HG03095 (cell line): Measurements from ENCODE around the gene RIMKLA.
A peak's percentile ranks its signal among the peaks of the same experiment; 100 is the strongest.

Experiments
- ATAC-seq: cut with Tn5 transposase; IDR thresholded peaks from one replicate; pipeline ENCODE4 v1.9.1; 2021; ENCODE audit warnings: moderate library complexity; ENCODE audit not compliant: unreplicated experiment

RIMKLA gene

GRCh38 chr1:42380586-42381279, at the start of gene RIMKLA:
Gene RIMKLA (plus strand): TSS chr1:42380792. CDS start chr1:42380935, 143 bp downstream.
- peak; percentile 86 for ATAC-seq

- no peak for ATAC-seq
Observed at GRCh38 chr1:42332877-42333276, 47.7 kb upstream of the RIMKLA start.

GRCh38 chr1:42333662-42334239, 46.8 kb upstream of the RIMKLA start:
- ATAC-seq: peak; percentile 16

- peak; percentile 34 for ATAC-seq
Observed at GRCh38 chr1:42334240-42335049, 46.1 kb upstream of the RIMKLA start.

- peak; percentile 75 for ATAC-seq
Observed at GRCh38 chr1:42335050-42335808, 45.4 kb upstream of the RIMKLA start, which contains the start of gene FOXJ3. Gene FOXJ3 (minus strand): TSS chr1:42335235. CDS start chr1:42311093, 24,142 bp downstream.

- ATAC-seq: no peak
Observed at GRCh38 chr1:42335809-42336518, 44.6 kb upstream of the RIMKLA start.

GRCh38 chr1:42336978-42337377, 43.6 kb upstream of the RIMKLA start:
- no peak for ATAC-seq

GRCh38 chr1:42340093-42340492, 40.5 kb upstream of the RIMKLA start:
- ATAC-seq: no peak

GRCh38 chr1:42340901-42341300, 39.7 kb upstream of the RIMKLA start:
- ATAC-seq: no peak

- no peak for ATAC-seq
Observed at GRCh38 chr1:42343049-42343448, 37.5 kb upstream of the RIMKLA start.

- ATAC-seq: no peak
Observed at GRCh38 chr1:42348498-42348897, 32.1 kb upstream of the RIMKLA start.

- ATAC-seq: no peak
Observed at GRCh38 chr1:42350086-42350485, 30.5 kb upstream of the RIMKLA start.

- no peak for ATAC-seq
Observed at GRCh38 chr1:42358791-42359190, 21.8 kb upstream of the RIMKLA start.

- ATAC-seq: no peak
Observed at GRCh38 chr1:42359466-42359865, 21.1 kb upstream of the RIMKLA start.

GRCh38 chr1:42364089-42364488, 16.5 kb upstream of the RIMKLA start:
- ATAC-seq: no peak

- ATAC-seq: no peak
Observed at GRCh38 chr1:42364542-42364941, 16.1 kb upstream of the RIMKLA start.

- ATAC-seq: no peak
Observed at GRCh38 chr1:42365118-42365517, 15.5 kb upstream of the RIMKLA start.

GRCh38 chr1:42368096-42368795, 12.3 kb upstream of the RIMKLA start:
- ATAC-seq: no peak

- ATAC-seq: no peak
Observed at GRCh38 chr1:42369471-42369870, 11.1 kb upstream of the RIMKLA start.
